ENCODE results near the gene KSR1.

The KSR1 gene

GRCh38 chr17:27452828-27453227 lies 3.4 kb upstream of the KSR1 start:
- H3K36me3 ChIP-seq: no peaks in the 10 kb centered on the region
- no peaks in the 10 kb centered on the region for H3K9me3 ChIP-seq
- no peak overlapping the region for H3K4me3 ChIP-seq (ENCODE audit: low read depth in 1 of 2, low read length in 1 of 2)
- peaks cover 15% of the 10 kb centered on the region for H3K27me3 ChIP-seq
- no peak for TF ChIP-seq CTCF (IDR thresholded peaks at IDR 0.05)
- peaks cover 15 to 16% of the 10 kb centered on the region in 2 experiments for H3K4me1 ChIP-seq (ENCODE audit: control insufficient read depth in 1 of 2, insufficient read depth in 1 of 2, low read depth in 1 of 2, low read length in 1 of 2)
- no peak overlapping the region for H3K27ac ChIP-seq

GRCh38 chr17:27453471-27453870 lies 2.8 kb upstream of the KSR1 start:
- TF ChIP-seq CTCF (IDR thresholded peaks at IDR 0.05): no peak
- peaks cover 15% of the 10 kb centered on the region for H3K27me3 ChIP-seq
- H3K36me3 ChIP-seq: no peaks in the 10 kb centered on the region
- no peak overlapping the region for H3K4me3 ChIP-seq (ENCODE audit: low read depth in 1 of 2, low read length in 1 of 2)
- H3K4me1 ChIP-seq (ENCODE audit: control insufficient read depth in 1 of 2, insufficient read depth in 1 of 2, low read depth in 1 of 2, low read length in 1 of 2): peaks cover 19 to 20% of the 10 kb centered on the region in 2 experiments
- no peaks in the 10 kb centered on the region for H3K9me3 ChIP-seq
- H3K27ac ChIP-seq: no peak overlapping the region

GRCh38 chr17:27454089-27454488 lies 2.2 kb upstream of the KSR1 start:
- no peak for TF ChIP-seq CTCF (IDR thresholded peaks at IDR 0.05)
- no peak overlapping the region for H3K4me3 ChIP-seq (ENCODE audit: low read depth in 1 of 2, low read length in 1 of 2)
- peaks cover 15% of the 10 kb centered on the region for H3K27me3 ChIP-seq
- peaks cover 19 to 20% of the 10 kb centered on the region in 2 experiments for H3K4me1 ChIP-seq (ENCODE audit: control insufficient read depth in 1 of 2, insufficient read depth in 1 of 2, low read depth in 1 of 2, low read length in 1 of 2)
- no peaks in the 10 kb centered on the region for H3K9me3 ChIP-seq
- H3K27ac ChIP-seq: no peak overlapping the region
- H3K36me3 ChIP-seq: no peaks in the 10 kb centered on the region

- Histone ChIP-seq H3K4me1 (ENCODE audit: control insufficient read depth in 1 of 2, insufficient read depth in 1 of 2, low read depth in 1 of 2, low read length in 1 of 2) (peaks cover 19 to 20% of the 10 kb centered on the region in 2 experiments), H3K4me3 (ENCODE audit: low read depth in 1 of 2, low read length in 1 of 2) (peak overlapping the region; percentile 72 to 85), H3K27me3 (peaks cover 15% of the 10 kb centered on the region), H3K36me3 (no peaks in the 10 kb centered on the region), H3K27ac (no peak overlapping the region), H3K9me3 (no peaks in the 10 kb centered on the region)
- TF ChIP-seq CTCF (IDR thresholded peaks at IDR 0.05): no peak
Measured at GRCh38 chr17:27455236-27455913, 873 bp upstream of the KSR1 start.

GRCh38 chr17:27456681-27457359 lies 572 bp downstream of the KSR1 start:
- Histone ChIP-seq H3K27me3 (peaks cover 15% of the 10 kb centered on the region), H3K4me3 (ENCODE audit: low read depth in 1 of 2, low read length in 1 of 2) (peak overlapping the region; percentile 72 to 85), H3K27ac (peak overlapping the region; percentile 62), H3K36me3 (no peaks in the 10 kb centered on the region), H3K9me3 (no peaks in the 10 kb centered on the region), H3K4me1 (ENCODE audit: control insufficient read depth in 1 of 2, insufficient read depth in 1 of 2, low read depth in 1 of 2, low read length in 1 of 2) (peaks cover 19 to 20% of the 10 kb centered on the region in 2 experiments)
- TF ChIP-seq CTCF (IDR thresholded peaks at IDR 0.05): no peak
